ENCODE data around the gene TRIM29. TPM values are rescaled to one million over a fixed set of nuclear protein-coding genes. Genes with fewer than 3 reads are reported as not detected.
"Not testable (repeated sequence)": the region's sequence is repeated elsewhere in the genome, so short reads cannot be mapped to it uniquely, and the experiment has no call there.

The TRIM29 gene
- total RNA-seq, 1 donor from 2014 or later: 0.11 TPM

GRCh38 chr11:120147094-120147949, 9.4 kb upstream of the TRIM29 start:
- Mint-ChIP-seq H3K4me3 (no peak overlapping the region), H3K27ac (peak overlapping the region; percentile 47), H3K4me1 (peaks cover 19% of the 10 kb centered on the region), H3K27me3 (ENCODE audit: insufficient read depth, low read depth) (peaks cover 4% of the 10 kb centered on the region), H3K36me3 (no peaks in the 10 kb centered on the region), H3K9me3 (peaks cover 5% of the 10 kb centered on the region)
- Histone ChIP-seq H3K4me3 (no peak overlapping the region), H3K4me1 (peaks cover 21% of the 10 kb centered on the region), H3K9me3 (ENCODE audit: low read depth) (no peaks in the 10 kb centered on the region), H2AFZ (replicated peaks) (no peak overlapping the region), H4K20me1 (ENCODE audit: low read depth) (no peaks in the 10 kb centered on the region), H3K79me2 (ENCODE audit: low read depth) (no peaks in the 10 kb centered on the region), H3K9ac (no peak overlapping the region), H3K27me3 (peaks cover 8% of the 10 kb centered on the region), H3K36me3 (no peaks in the 10 kb centered on the region), H3K27ac (no peak overlapping the region), H3F3A (ENCODE audit: low read depth) (no peaks in the 10 kb centered on the region), H3K4me2 (no peak overlapping the region)
- no peak for DNase-seq (ENCODE audit: low spot score)
- TF ChIP-seq EZH2 (IDR thresholded peaks at IDR 0.05): no peak

GRCh38 chr11:120146413-120147093, 8.6 kb upstream of the TRIM29 start:
- no peaks in the 10 kb centered on the region for H3K36me3 ChIP-seq
- peaks cover 8% of the 10 kb centered on the region for H3K27me3 ChIP-seq
- TF ChIP-seq EZH2phosphoT487 (IDR thresholded peaks at IDR 0.05) (no peak), EZH2 (IDR thresholded peaks at IDR 0.05) (no peak), CTCF (IDR thresholded peaks at IDR 0.05) (no peak)
- H3K36me3 Mint-ChIP-seq: no peaks in the 10 kb centered on the region
- no peak overlapping the region for H2AFZ ChIP-seq (replicated peaks)
- H3K4me3 Mint-ChIP-seq: no peak overlapping the region
- H3F3A ChIP-seq (ENCODE audit: low read depth): no peaks in the 10 kb centered on the region
- no peak overlapping the region for H3K4me2 ChIP-seq
- DNase-seq (ENCODE audit: low spot score): no peak
- no peaks in the 10 kb centered on the region for H4K20me1 ChIP-seq (ENCODE audit: low read depth)
- no peak overlapping the region for H3K27ac Mint-ChIP-seq
- no peak overlapping the region for H3K27ac ChIP-seq
- no peaks in the 10 kb centered on the region for H3K9me3 ChIP-seq (ENCODE audit: low read depth)
- no peaks in the 10 kb centered on the region for H3K79me2 ChIP-seq (ENCODE audit: low read depth)
- no peak overlapping the region for H3K4me3 ChIP-seq
- peaks cover 19% of the 10 kb centered on the region for H3K4me1 Mint-ChIP-seq
- peaks cover 5% of the 10 kb centered on the region for H3K9me3 Mint-ChIP-seq
- H3K4me1 ChIP-seq: peaks cover 21% of the 10 kb centered on the region
- no peak overlapping the region for H3K9ac ChIP-seq
- peaks cover 4% of the 10 kb centered on the region for H3K27me3 Mint-ChIP-seq (ENCODE audit: insufficient read depth, low read depth)

GRCh38 chr11:120144501-120144900, 6.6 kb upstream of the TRIM29 start:
- H3K4me2 ChIP-seq: peak overlapping the region; percentile 8
- no peak overlapping the region for H2AFZ ChIP-seq (replicated peaks)
- no peak overlapping the region for H3K27ac Mint-ChIP-seq
- no peaks in the 10 kb centered on the region for H3K36me3 ChIP-seq
- H3K9ac ChIP-seq: no peak overlapping the region
- TF ChIP-seq EZH2 (IDR thresholded peaks at IDR 0.05): no peak
- TF ChIP-seq EZH2phosphoT487 (IDR thresholded peaks at IDR 0.05): no peak
- peaks cover 3% of the 10 kb centered on the region for H3K27me3 ChIP-seq
- H4K20me1 ChIP-seq (ENCODE audit: low read depth): no peaks in the 10 kb centered on the region
- H3K9me3 Mint-ChIP-seq: no peaks in the 10 kb centered on the region
- H3K27me3 Mint-ChIP-seq (ENCODE audit: insufficient read depth, low read depth): peaks cover 8% of the 10 kb centered on the region
- H3K4me3 Mint-ChIP-seq: no peak overlapping the region
- no peak overlapping the region for H3K4me3 ChIP-seq
- H3K9me3 ChIP-seq (ENCODE audit: low read depth): no peaks in the 10 kb centered on the region
- H3K4me1 Mint-ChIP-seq: peaks cover 22% of the 10 kb centered on the region
- no peaks in the 10 kb centered on the region for H3F3A ChIP-seq (ENCODE audit: low read depth)
- H3K79me2 ChIP-seq (ENCODE audit: low read depth): no peaks in the 10 kb centered on the region
- peaks cover 22% of the 10 kb centered on the region for H3K4me1 ChIP-seq
- no peaks in the 10 kb centered on the region for H3K36me3 Mint-ChIP-seq
- no peak for DNase-seq (ENCODE audit: low spot score)
- no peak overlapping the region for H3K27ac ChIP-seq

GRCh38 chr11:120143472-120143871, 5.6 kb upstream of the TRIM29 start:
- H3K4me1 Mint-ChIP-seq: peaks cover 23% of the 10 kb centered on the region
- H2AFZ ChIP-seq (replicated peaks); H3K27ac ChIP-seq; H3K79me2 ChIP-seq (ENCODE audit: low read depth); H4K20me1 ChIP-seq (ENCODE audit: low read depth); H3K36me3 ChIP-seq; H3K36me3 Mint-ChIP-seq; H3K9me3 ChIP-seq (ENCODE audit: low read depth); H3F3A ChIP-seq (ENCODE audit: low read depth); H3K27ac Mint-ChIP-seq; H3K9ac ChIP-seq; H3K4me3 Mint-ChIP-seq; H3K27me3 ChIP-seq; H3K4me2 ChIP-seq; H3K9me3 Mint-ChIP-seq; DNase-seq (ENCODE audit: low spot score); H3K4me3 ChIP-seq: not testable (repeated sequence)
- peaks cover 10% of the 10 kb centered on the region for H3K27me3 Mint-ChIP-seq (ENCODE audit: insufficient read depth, low read depth)
- H3K4me1 ChIP-seq: peaks cover 24% of the 10 kb centered on the region

Measured in neural progenitor cell (in vitro differentiated cells).